H9 (cell line): ENCODE data around the gene LARP6. TPM values are rescaled to one million over a fixed set of nuclear protein-coding genes. Genes with fewer than 3 reads are reported as not detected.
A peak's percentile ranks its signal among the peaks of the same experiment; 100 is the strongest.

Source experiments
- DNase-seq: peaks from one replicate; pipeline ENCODE4 v3.0.0-alpha.2; 2017
- H2AFZ ChIP-seq: one replicate; pipeline ENCODE4 v1.6.1; 2013; ENCODE audit warnings: mild to moderate bottlenecking, low read length, control low read depth, moderate library complexity
- H2AK5ac ChIP-seq: 2 replicates; pipeline ENCODE4 v1.6.1; 2013; ENCODE audit warnings: low read length, control low read depth, mixed read lengths; ENCODE audit not compliant: insufficient read length
- H2BK120ac ChIP-seq: one replicate; pipeline ENCODE4 v1.6.1; 2013; ENCODE audit warnings: low read depth, mild to moderate bottlenecking, low read length, control low read depth, inconsistent platforms; ENCODE audit not compliant: poor library complexity, severe bottlenecking
- H2BK12ac ChIP-seq: 2 replicates; pipeline ENCODE4 v1.6.1; 2013; ENCODE audit warnings: low read length, control low read depth, mixed read lengths, low read depth; ENCODE audit not compliant: insufficient read length
- H2BK15ac ChIP-seq: 2 replicates; pipeline ENCODE4 v1.6.1; 2013; ENCODE audit warnings: low read depth, low read length, control low read depth
- H2BK20ac ChIP-seq: one replicate; pipeline ENCODE4 v1.6.1; 2013; ENCODE audit warnings: low read depth, mild to moderate bottlenecking, low read length, control low read depth, inconsistent platforms; ENCODE audit not compliant: poor library complexity, severe bottlenecking
- H2BK5ac ChIP-seq: 2 replicates; pipeline ENCODE4 v1.6.1; 2013; ENCODE audit warnings: low read length, control low read depth, mixed read lengths; ENCODE audit not compliant: insufficient read length
- H3K14ac ChIP-seq: 2 replicates; pipeline ENCODE4 v1.6.1; 2013; ENCODE audit warnings: low read length, control low read depth; ENCODE audit not compliant: insufficient read depth
- H3K18ac ChIP-seq: 2 replicates; pipeline ENCODE4 v1.6.1; 2013; ENCODE audit warnings: low read depth, mild to moderate bottlenecking, mixed read lengths, low read length, control low read depth; ENCODE audit not compliant: insufficient read length
- H3K23ac ChIP-seq: 2 replicates; pipeline ENCODE4 v1.6.1; 2013; ENCODE audit warnings: low read length, control low read depth, mixed read lengths, low read depth; ENCODE audit not compliant: insufficient read length
- H3K23me2 ChIP-seq: 2 replicates; pipeline ENCODE4 v1.6.1; 2013; ENCODE audit warnings: low read depth, mild to moderate bottlenecking, mixed read lengths, low read length, control low read depth; ENCODE audit not compliant: insufficient read length, poor library complexity, severe bottlenecking
- H3K27ac ChIP-seq: 2 replicates; pipeline ENCODE4 v1.5.1; 2013; ENCODE audit warnings: low read length, control low read depth, mixed read lengths, low read depth; ENCODE audit not compliant: insufficient read length
- H3K27me3 ChIP-seq: 2 replicates; pipeline ENCODE4 v1.6.1; 2013; ENCODE audit warnings: low read length, control low read depth, inconsistent platforms; ENCODE audit not compliant: insufficient read depth
- H3K4ac ChIP-seq: 2 replicates; pipeline ENCODE4 v1.6.1; 2013; ENCODE audit warnings: low read depth, mild to moderate bottlenecking, control low read depth, inconsistent platforms, low read length, moderate library complexity
- H3K4me1 ChIP-seq: 2 replicates; pipeline ENCODE4 v1.6.1; 2013; ENCODE audit warnings: low read length, control low read depth, inconsistent platforms; ENCODE audit not compliant: insufficient read depth
- H3K4me2 ChIP-seq: 2 replicates; pipeline ENCODE4 v1.6.1; 2013; ENCODE audit warnings: low read length, control low read depth, mixed read lengths; ENCODE audit not compliant: insufficient read length, insufficient read depth
- H3K56ac ChIP-seq: 2 replicates; pipeline ENCODE4 v1.6.1; 2013; ENCODE audit warnings: low read depth, mild to moderate bottlenecking, mixed read lengths, low read length, control low read depth; ENCODE audit not compliant: insufficient read length
- H3K79me1 ChIP-seq: 2 replicates; pipeline ENCODE4 v1.6.1; 2013; ENCODE audit warnings: low read depth, mild to moderate bottlenecking, moderate library complexity, low read length, control low read depth, inconsistent platforms; ENCODE audit not compliant: insufficient read depth, poor library complexity, severe bottlenecking
- H3K79me2 ChIP-seq: 2 replicates; pipeline ENCODE4 v1.6.1; 2013; ENCODE audit warnings: low read length, control low read depth, inconsistent platforms; ENCODE audit not compliant: insufficient read depth
- H3K9ac ChIP-seq: 2 replicates; pipeline ENCODE4 v1.6.1; 2013; ENCODE audit warnings: low read length, control low read depth, mixed read lengths; ENCODE audit not compliant: insufficient read length; ENCODE audit errors: extremely low read depth
- H3K9me3 ChIP-seq: one replicate; pipeline ENCODE4 v1.6.1; 2013; ENCODE audit warnings: low read depth, low read length, inconsistent platforms; ENCODE audit not compliant: control insufficient read depth
- H3T11ph ChIP-seq: one replicate; pipeline ENCODE4 v1.6.1; 2013; ENCODE audit warnings: mild to moderate bottlenecking, low read length, control low read depth, inconsistent platforms
- H4K20me1 ChIP-seq: one replicate; pipeline ENCODE4 v1.6.1; 2013; ENCODE audit not compliant: control insufficient read depth, insufficient read length, insufficient read depth
- H4K5ac ChIP-seq: 2 replicates; pipeline ENCODE4 v1.6.1; 2013; ENCODE audit warnings: low read depth, mild to moderate bottlenecking, mixed read lengths, low read length, control low read depth; ENCODE audit not compliant: insufficient read length
- H4K8ac ChIP-seq: replicated peaks from 2 replicates; pipeline ENCODE4 v1.6.1; 2013; ENCODE audit warnings: low read length, control low read depth, mixed read lengths, low read depth; ENCODE audit not compliant: insufficient read length
- H4K91ac ChIP-seq: 2 replicates; pipeline ENCODE4 v1.6.1; 2013; ENCODE audit warnings: low read depth, mild to moderate bottlenecking, moderate library complexity, mixed read lengths, low read length, control low read depth; ENCODE audit not compliant: insufficient read length
- H3K27ac Mint-ChIP-seq, 3 experiments: 2 replicates in 2 of 3; 3 replicates in 1 of 3; pipeline ENCODE4 v1.8.0; 2020 to 2021; ENCODE audit warnings: mixed read lengths in 3 of 3, mild to moderate bottlenecking in 1 of 3, moderate library complexity in 1 of 3
- H3K27me3 Mint-ChIP-seq: 2 replicates; pipeline ENCODE4 v1.8.0; 2021; ENCODE audit warnings: low read depth, mild to moderate bottlenecking, moderate library complexity, mixed read lengths
- H3K36me3 Mint-ChIP-seq, 3 experiments: 2 replicates in 2 of 3; 3 replicates in 1 of 3; pipeline ENCODE4 v1.8.0; 2020 to 2021; ENCODE audit warnings: low read depth in 3 of 3, mixed read lengths in 3 of 3; ENCODE audit not compliant: insufficient read depth in 1 of 3
- H3K4me1 Mint-ChIP-seq, 2 experiments: 2 replicates each; pipeline ENCODE4 v1.8.0; 2020; ENCODE audit warnings: mixed read lengths in 2 of 2
- H3K4me3 Mint-ChIP-seq, 2 experiments: 2 replicates in 1 of 2; 3 replicates in 1 of 2; pipeline ENCODE4 v1.8.0; 2020 to 2021; ENCODE audit warnings: mild to moderate bottlenecking in 2 of 2, mixed read lengths in 2 of 2, moderate library complexity in 1 of 2
- H3K9me3 Mint-ChIP-seq, 2 experiments: 2 replicates in 1 of 2; 3 replicates in 1 of 2; pipeline ENCODE4 v1.8.0; 2020; ENCODE audit warnings: mild to moderate bottlenecking in 2 of 2, mixed read lengths in 2 of 2, moderate library complexity in 1 of 2
- CTCF ChIP-seq: fragments of 200-600 bp; sonication (generic); conservative IDR thresholded peaks from 3 replicates; pipeline ENCODE4 v1.8.0; 2021; ENCODE audit warnings: antibody characterized with exemption, mild to moderate bottlenecking
- WGBS: extraction: QIAGEN DNeasy Blood & Tissue Kit; methylation state at CpG from one replicate; pipeline ENCODE4 v1.1.7; 2013; ENCODE audit warnings: missing lambda C conversion rate, low lambda C conversion rate, mixed read lengths; ENCODE audit not compliant: insufficient read length; ENCODE audit errors: extremely low coverage; 5-methylcytosine and 5-hydroxymethylcytosine counted together
- total RNA-seq: library from RNA; stranded (reverse); gene quantifications from 2 replicates; pipeline ENCODE4 v1.2.1, GENCODE V29; 2021

LARP6 gene
- total RNA-seq, 1 experiment from 2014 or later = 18.9 TPM

- DNase-seq = peak; percentile 36
Measured at GRCh38 chr15:70781236-70781635, 72.7 kb downstream of the LARP6 start.

More at GRCh38 chr15:70781236-70781635, 72.7 kb downstream of the LARP6 start:
- Histone ChIP-seq H4K20me1 (no peaks in the 10 kb centered on the region), H4K5ac (no peak overlapping the region), H3K9me3 (no peaks in the 10 kb centered on the region), H3K9ac (no peak overlapping the region), H3K27ac (no peak overlapping the region), H3K4ac (no peak overlapping the region), H3K27me3 (no peaks in the 10 kb centered on the region), H3K79me2 (no peaks in the 10 kb centered on the region), H3K56ac (no peak overlapping the region), H3T11ph (no peak overlapping the region), H2AK5ac (no peak overlapping the region), H3K4me1 (no peaks in the 10 kb centered on the region), H3K14ac (no peak overlapping the region), H3K4me2 (no peak overlapping the region), H2BK120ac (no peak overlapping the region), H2BK12ac (no peak overlapping the region), H2BK20ac (no peak overlapping the region), H3K79me1 (no peaks in the 10 kb centered on the region), H2AFZ (no peak overlapping the region), H2BK15ac (no peak overlapping the region), H4K8ac (no peak overlapping the region), H3K23me2 (no peaks in the 10 kb centered on the region), H2BK5ac (no peak overlapping the region), H4K91ac (no peak overlapping the region), H3K23ac (no peak overlapping the region), H3K18ac (no peak overlapping the region)
- Mint-ChIP-seq H3K36me3 (no peaks in the 10 kb centered on the region), H3K9me3 (peaks cover 0 to 3% of the 10 kb centered on the region in 2 experiments; a peak in 2 of 5 replicates), H3K4me1 (peaks cover 2 to 23% of the 10 kb centered on the region in 2 experiments; a peak in 3 of 4 replicates), H3K27ac (0 out of 7 replicates have a peak overlapping the region, but pooled peaks of 1 of the 3 experiments have one; percentile 2), H3K27me3 (peaks cover 1% of the 10 kb centered on the region; the same call in 1 of the 2 replicates), H3K4me3 (no peak overlapping the region)
- no CpG with 5 or more reads among the region's 5 CpGs for WGBS
- TF ChIP-seq CTCF = no peak

Other genes starting within 250 kb of the LARP6 start
- gene UACA, start 90.6 kb downstream of the LARP6 start, total RNA-seq = 36.1 and 38.0 TPM in 2 replicates
- 2.5 and 3.7 TPM in 2 replicates for gene THAP10, start 38.3 kb upstream of the LARP6 start, total RNA-seq
- 8.3 and 9.3 TPM in 2 replicates for gene LRRC49, start 38.7 kb upstream of the LARP6 start, total RNA-seq